ENCODE results near the gene MYG1. TPM values are rescaled to one million over a fixed set of nuclear protein-coding genes. Genes with fewer than 3 reads are reported as not detected.
A peak's percentile ranks its signal among the peaks of the same experiment; 100 is the strongest.

The MYG1 gene
- polyA plus RNA-seq, 2 of the 4 experiments (the other 2 are of a cell fraction), result 55.9 to 75.2 TPM

DNA sequence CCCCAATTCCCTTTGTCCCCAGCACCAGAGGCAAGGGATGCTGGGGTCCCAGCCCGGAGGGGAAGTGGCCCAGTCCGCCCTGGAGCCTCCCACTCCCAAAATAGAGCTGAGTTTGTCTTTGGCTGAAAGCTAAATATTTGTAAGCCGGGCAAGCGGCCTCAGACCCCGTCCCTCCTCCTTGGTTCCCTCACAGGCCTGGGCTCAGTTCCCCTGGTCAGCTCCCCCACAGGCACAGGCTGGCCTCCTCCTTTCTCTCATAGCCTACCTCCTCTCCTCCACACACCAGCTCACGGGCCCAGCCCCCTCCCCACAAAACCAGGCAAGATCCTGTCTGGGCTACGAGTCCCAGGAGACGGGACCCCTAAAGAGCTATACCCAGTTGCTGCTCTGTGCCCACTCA lies 35.3 kb downstream of the MYG1 start:
- H3K4me2 ChIP-seq, result no peak overlapping the region
- ChIA-PET POLR2A (interaction anchor here (1.0 to 1.7 kb wide), 2 partner anchors 10 kb away, joined by 4 read pairs; no protein-coding TSS in a partner anchor), CTCF (interaction anchor here (1.0 to 21.4 kb wide), 8 partner anchors 7 to 86 kb away, joined by 4 to 638 read pairs (median 7); partner anchors contain the start of gene AAAS)
- H3K4me1 ChIP-seq, result no peaks in the 10 kb centered on the region
- DNase-seq (ENCODE audit: low read depth in 1 of 2, low spot score in 1 of 2), result no peak
- H3K9me3 ChIP-seq, result no peaks in the 10 kb centered on the region
- no peak for FAIRE-seq
- no peak overlapping the region for H3K4me3 ChIP-seq
- no peak for ATAC-seq
- TF ChIP-seq PHF8 (IDR thresholded peaks at IDR 0.05; ENCODE audit: borderline replicate concordance, low read depth) (no peak), RCOR1 (IDR thresholded peaks at IDR 0.05; ENCODE audit: low read depth, low read length) (no peak), RFX5 (IDR thresholded peaks at IDR 0.05) (no peak), ESRRA (IDR thresholded peaks at IDR 0.05; ENCODE audit: borderline replicate concordance, low read length) (no peak), POLR2AphosphoS2 (conservative IDR thresholded peaks at IDR 0.05; ENCODE audit: low read length) (no peak), CHD2 (IDR thresholded peaks at IDR 0.05; ENCODE audit: low read length, partially characterized antibody) (no peak), RARB (CRISPR knock-in tag; IDR thresholded peaks at IDR 0.05) (no peak), ZC3H11A (IDR thresholded peaks at IDR 0.05) (no peak), FOXS1 (CRISPR knock-in tag; IDR thresholded peaks at IDR 0.05) (no peak), MAZ (IDR thresholded peaks at IDR 0.05; ENCODE audit: borderline replicate concordance, low read depth, low read length) (no peak), FOSL2 (IDR thresholded peaks at IDR 0.05) (no peak), FOSL2 (CRISPR knock-in tag; IDR thresholded peaks at IDR 0.05) (no peak)
- TF ChIP-seq, protein P1, sequence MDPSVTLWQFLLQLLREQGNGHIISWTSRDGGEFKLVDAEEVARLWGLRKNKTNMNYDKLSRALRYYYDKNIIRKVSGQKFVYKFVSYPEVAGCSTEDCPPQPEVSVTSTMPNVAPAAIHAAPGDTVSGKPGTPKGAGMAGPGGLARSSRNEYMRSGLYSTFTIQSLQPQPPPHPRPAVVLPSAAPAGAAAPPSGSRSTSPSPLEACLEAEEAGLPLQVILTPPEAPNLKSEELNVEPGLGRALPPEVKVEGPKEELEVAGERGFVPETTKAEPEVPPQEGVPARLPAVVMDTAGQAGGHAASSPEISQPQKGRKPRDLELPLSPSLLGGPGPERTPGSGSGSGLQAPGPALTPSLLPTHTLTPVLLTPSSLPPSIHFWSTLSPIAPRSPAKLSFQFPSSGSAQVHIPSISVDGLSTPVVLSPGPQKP (IDR thresholded peaks at IDR 0.05; ENCODE audit: low read depth, low read length), result no peak
- H3K27ac ChIP-seq, result no peak overlapping the region
- WGBS (ENCODE audit: missing lambda C conversion rate), result 63% methylated on average over 8 of the region's 8 CpGs

DNA sequence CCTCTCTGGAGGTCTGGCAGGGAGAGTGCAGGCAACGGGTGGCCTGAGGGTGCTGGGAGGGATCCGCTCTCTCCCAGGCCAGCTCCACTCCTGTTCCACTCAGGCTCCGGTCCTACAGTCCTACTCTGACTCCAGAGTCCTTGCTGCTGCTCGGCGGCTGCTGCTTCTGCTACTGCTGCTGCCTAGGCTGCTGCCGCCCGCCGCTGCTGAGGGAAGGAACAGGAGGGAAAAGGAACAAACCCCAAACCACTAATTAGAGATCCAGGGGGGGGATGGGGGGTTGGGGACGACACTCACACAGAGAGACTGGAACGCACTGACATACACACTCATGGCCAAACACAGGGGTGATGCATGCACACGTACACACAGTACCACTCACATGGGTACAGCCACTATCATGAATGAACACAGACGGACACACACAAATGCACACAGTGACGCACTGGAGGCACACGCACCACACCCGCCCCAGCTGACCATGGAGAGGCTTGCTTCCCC lies 36.7 kb downstream of the MYG1 start, which contains the start of gene SP7:
TSS of gene SP7 (minus strand) at position 174 of the 501 bp plus-strand sequence. CDS start 708 bp downstream, outside the sequence.
- ATAC-seq, result peak; percentile 25 to 49; a peak in 5 of 6 replicates
- Histone ChIP-seq H3K4me1 (no peaks in the 10 kb centered on the region), H3K4me3 (no peak within 1 kb of the TSS), H3K9me3 (no peaks in the 10 kb centered on the region), H3K27ac (peak within 1 kb of the TSS in 1 of 2 experiments; percentile 34; a peak in 1 of 6 replicates), H3K4me2 (no peak within 1 kb of the TSS)
- FAIRE-seq, result no peak
- TF ChIP-seq ESRRA (IDR thresholded peaks at IDR 0.05; ENCODE audit: borderline replicate concordance, low read length) (no peak), NPAS2 (CRISPR knock-in tag; IDR thresholded peaks at IDR 0.05; ENCODE audit: borderline replicate concordance) (no peak), ZSCAN20 (CRISPR knock-in tag; IDR thresholded peaks at IDR 0.05) (no peak), HEYL (CRISPR knock-in tag; IDR thresholded peaks at IDR 0.05) (no peak), POLR2A (IDR thresholded peaks at IDR 0.05; ENCODE audit: low read length) (no peak), FOXS1 (CRISPR knock-in tag; IDR thresholded peaks at IDR 0.05) (no peak), HOXB5 (CRISPR knock-in tag; IDR thresholded peaks at IDR 0.05) (no peak)
- TF ChIP-seq, protein P2, sequence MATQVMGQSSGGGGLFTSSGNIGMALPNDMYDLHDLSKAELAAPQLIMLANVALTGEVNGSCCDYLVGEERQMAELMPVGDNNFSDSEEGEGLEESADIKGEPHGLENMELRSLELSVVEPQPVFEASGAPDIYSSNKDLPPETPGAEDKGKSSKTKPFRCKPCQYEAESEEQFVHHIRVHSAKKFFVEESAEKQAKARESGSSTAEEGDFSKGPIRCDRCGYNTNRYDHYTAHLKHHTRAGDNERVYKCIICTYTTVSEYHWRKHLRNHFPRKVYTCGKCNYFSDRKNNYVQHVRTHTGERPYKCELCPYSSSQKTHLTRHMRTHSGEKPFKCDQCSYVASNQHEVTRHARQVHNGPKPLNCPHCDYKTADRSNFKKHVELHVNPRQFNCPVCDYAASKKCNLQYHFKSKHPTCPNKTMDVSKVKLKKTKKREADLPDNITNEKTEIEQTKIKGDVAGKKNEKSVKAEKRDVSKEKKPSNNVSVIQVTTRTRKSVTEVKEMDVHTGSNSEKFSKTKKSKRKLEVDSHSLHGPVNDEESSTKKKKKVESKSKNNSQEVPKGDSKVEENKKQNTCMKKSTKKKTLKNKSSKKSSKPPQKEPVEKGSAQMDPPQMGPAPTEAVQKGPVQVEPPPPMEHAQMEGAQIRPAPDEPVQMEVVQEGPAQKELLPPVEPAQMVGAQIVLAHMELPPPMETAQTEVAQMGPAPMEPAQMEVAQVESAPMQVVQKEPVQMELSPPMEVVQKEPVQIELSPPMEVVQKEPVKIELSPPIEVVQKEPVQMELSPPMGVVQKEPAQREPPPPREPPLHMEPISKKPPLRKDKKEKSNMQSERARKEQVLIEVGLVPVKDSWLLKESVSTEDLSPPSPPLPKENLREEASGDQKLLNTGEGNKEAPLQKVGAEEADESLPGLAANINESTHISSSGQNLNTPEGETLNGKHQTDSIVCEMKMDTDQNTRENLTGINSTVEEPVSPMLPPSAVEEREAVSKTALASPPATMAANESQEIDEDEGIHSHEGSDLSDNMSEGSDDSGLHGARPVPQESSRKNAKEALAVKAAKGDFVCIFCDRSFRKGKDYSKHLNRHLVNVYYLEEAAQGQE (IDR thresholded peaks at IDR 0.05), result no peak
- DNase-seq (ENCODE audit: low read depth in 1 of 2, low spot score in 1 of 2), result no peak
- WGBS (ENCODE audit: missing lambda C conversion rate), result 71% methylated on average over 15 of the region's 15 CpGs
- ChIA-PET CTCF (interaction anchor here (0.8 to 21.4 kb wide), 6 partner anchors 9 to 84 kb away, joined by 3 to 638 read pairs (median 18); partner anchors contain the start of gene AAAS), POLR2A (interaction anchor here (0.9 to 1.7 kb wide), 3 partner anchors 11 to 165 kb away, joined by 3 to 4 read pairs (median 4); partner anchors contain the start of genes AAAS and TARBP2)

Measured in A549 (cell line).